ENCODE data around the gene CLCN7. TPM values are rescaled to one million over a fixed set of nuclear protein-coding genes. Genes with fewer than 3 reads are reported as not detected.

The CLCN7 gene
- total and polyA plus RNA-seq, 8 donors, result 8.7 to 489 (median 55.1) TPM

- TF ChIP-seq EP300 (IDR thresholded peaks at IDR 0.05), result no peak
- TF ChIP-seq CTCF (IDR thresholded peaks at IDR 0.05), result no peak
- TF ChIP-seq POLR2A (IDR thresholded peaks at IDR 0.05), result no peak
- no peak for TF ChIP-seq POLR2AphosphoS5 (IDR thresholded peaks at IDR 0.05)
- Histone ChIP-seq H3K27ac (no peak overlapping the region), H3K4me3 (no peak overlapping the region), H3K9me3 (no peaks in the 10 kb centered on the region), H3K27me3 (no peaks in the 10 kb centered on the region), H3K4me1 (peaks cover 16 to 37% (median 32%) of the 10 kb centered on the region in 4 donors), H3K36me3 (no peaks in the 10 kb centered on the region)
- intact Hi-C loops (cut with DNase I; ENCODE audit: low total_unique reads), result no loop called here
- DNase-seq, result no peak
- WGBS, 5 donors, result 85 to 92% (median 87%) methylated on average over 10 of the region's 10 CpGs
Measured at GRCh38 chr16:1477033-1477432, 2.2 kb upstream of the CLCN7 start.

GRCh38 chr16:1475552-1476114 is 805 bp upstream of the CLCN7 start:
- H3K9me3 ChIP-seq, result no peaks in the 10 kb centered on the region
- peak overlapping the region; percentile 93 to 98 (median 96) for H3K4me3 ChIP-seq
- H3K27me3 ChIP-seq, result no peaks in the 10 kb centered on the region
- H3K4me1 ChIP-seq, result peaks cover 16 to 47% (median 45%) of the 10 kb centered on the region in 4 donors
- intact Hi-C loops (cut with DNase I; ENCODE audit: low total_unique reads), result no loop called here
- H3K27ac ChIP-seq, result peak overlapping the region; percentile 90 to 96 (median 92)
- WGBS, 5 donors, result 62 to 64% (median 64%) methylated on average over 15 of the region's 15 CpGs
- TF ChIP-seq POLR2A (IDR thresholded peaks at IDR 0.05) (no peak), EP300 (IDR thresholded peaks at IDR 0.05) (no peak), CTCF (IDR thresholded peaks at IDR 0.05) (no peak), POLR2AphosphoS5 (IDR thresholded peaks at IDR 0.05) (no peak)
- no peak for DNase-seq
- no peaks in the 10 kb centered on the region for H3K36me3 ChIP-seq

- TF ChIP-seq CTCF (IDR thresholded peaks at IDR 0.05) (no peak), POLR2AphosphoS5 (IDR thresholded peaks at IDR 0.05) (no peak), POLR2A (IDR thresholded peaks at IDR 0.05) (no peak), EP300 (IDR thresholded peaks at IDR 0.05) (no peak)
- peak in 1 of 2 donors; percentile 29 for DNase-seq
- Histone ChIP-seq H3K4me3 (peak overlapping the region; percentile 93 to 98 (median 96)), H3K9me3 (no peaks in the 10 kb centered on the region), H3K36me3 (no peaks in the 10 kb centered on the region), H3K27ac (peak overlapping the region; percentile 72 to 96 (median 92)), H3K4me1 (peaks cover 16 to 60% (median 47%) of the 10 kb centered on the region in 4 donors), H3K27me3 (no peaks in the 10 kb centered on the region)
- 5 to 8% (median 7%) methylated on average over 24 to 57 of the region's 57 CpGs for WGBS, 5 donors
- intact Hi-C loops (cut with DNase I; ENCODE audit: low total_unique reads), result no loop called here
Measured at GRCh38 chr16:1474082-1474795, 589 bp downstream of the CLCN7 start.

GRCh38 chr16:1472974-1473373 is 1.9 kb downstream of the CLCN7 start:
- intact Hi-C loops (cut with DNase I; ENCODE audit: low total_unique reads), result no loop called here
- H3K27ac ChIP-seq, result no peak overlapping the region

More at GRCh38 chr16:1472974-1473373, 1.9 kb downstream of the CLCN7 start:
- no peaks in the 10 kb centered on the region for H3K9me3 ChIP-seq
- H3K27me3 ChIP-seq, result no peaks in the 10 kb centered on the region
- H3K4me3 ChIP-seq, result no peak overlapping the region
- DNase-seq, result no peak
- 37 to 65% (median 52%) methylated on average over 3 of the region's 3 CpGs for WGBS, 5 donors
- TF ChIP-seq EP300 (IDR thresholded peaks at IDR 0.05) (no peak), POLR2AphosphoS5 (IDR thresholded peaks at IDR 0.05) (no peak), CTCF (IDR thresholded peaks at IDR 0.05) (no peak), POLR2A (IDR thresholded peaks at IDR 0.05) (no peak)
- peaks cover 16 to 63% (median 47%) of the 10 kb centered on the region in 4 donors for H3K4me1 ChIP-seq
- H3K36me3 ChIP-seq, result no peaks in the 10 kb centered on the region

Data from stomach (tissue), 9 donors.